Urothelium cell line (cell line): ENCODE data around the gene CES3.
A peak's percentile ranks its signal among the peaks of the same experiment; 100 is the strongest.

ENCODE experiments used
- DNase-seq: peaks from one replicate; pipeline ENCODE4 v3.0.0; 2011; ENCODE audit warnings: low spot score, mixed read lengths
- FAIRE-seq: peaks from 2 replicates; lab custom pipeline; 2011; peaks lifted over from hg19 to GRCh38; lab: Jason Lieb, UNC

The CES3 gene

GRCh38 chr16:67000384-67001351 is 39.6 kb downstream of the CES3 start:
- DNase-seq (no peak), FAIRE-seq (no peak)

- FAIRE-seq, result no peak
These were observed 40.7 kb downstream of the CES3 start for GRCh38 chr16:67001726-67002125.

GRCh38 chr16:67006930-67007658 is 46.0 kb downstream of the CES3 start:
- DNase-seq (no peak), FAIRE-seq (no peak)

More at GRCh38 chr16:67001726-67002125, 40.7 kb downstream of the CES3 start:
- no peak for DNase-seq

- FAIRE-seq (no peak), DNase-seq (no peak)
These were observed 48.1 kb downstream of the CES3 start for GRCh38 chr16:67009158-67009557.

- no peak for FAIRE-seq
- DNase-seq, result no peak
These were observed 50.2 kb downstream of the CES3 start for GRCh38 chr16:67011274-67011673.

- FAIRE-seq (no peak), DNase-seq (no peak)
These were observed 52.3 kb downstream of the CES3 start for GRCh38 chr16:67013233-67013822.

GRCh38 chr16:67013823-67014633 is 53.0 kb downstream of the CES3 start:
- FAIRE-seq, result peak; percentile 5

GRCh38 chr16:67014634-67015312 is 53.7 kb downstream of the CES3 start:
- no peak for DNase-seq
- FAIRE-seq, result no peak

More at GRCh38 chr16:67013823-67014633, 53.0 kb downstream of the CES3 start:
- DNase-seq, result peak; percentile 75

- FAIRE-seq (no peak), DNase-seq (no peak)
These were observed 54.3 kb downstream of the CES3 start for GRCh38 chr16:67015313-67015731.

- FAIRE-seq (no peak), DNase-seq (no peak)
These were observed 55.1 kb downstream of the CES3 start for GRCh38 chr16:67016143-67016542.

- DNase-seq, result no peak
- no peak for FAIRE-seq
These were observed 55.8 kb downstream of the CES3 start for GRCh38 chr16:67016681-67017420.

- DNase-seq, result no peak
- no peak for FAIRE-seq
These were observed 56.3 kb downstream of the CES3 start for GRCh38 chr16:67017421-67017750.

- FAIRE-seq (peak; percentile 62), DNase-seq (peak; percentile 86)
These were observed 56.9 kb downstream of the CES3 start for GRCh38 chr16:67017810-67018488.

- FAIRE-seq (no peak), DNase-seq (no peak)
These were observed 58.1 kb downstream of the CES3 start for GRCh38 chr16:67019171-67019570.

GRCh38 chr16:67021321-67021720 is 60.3 kb downstream of the CES3 start:
- FAIRE-seq, result no peak
- DNase-seq, result no peak

- FAIRE-seq (no peak), DNase-seq (no peak)
These were observed 61.6 kb downstream of the CES3 start for GRCh38 chr16:67022531-67023214.

- FAIRE-seq (no peak), DNase-seq (no peak)
These were observed 62.6 kb downstream of the CES3 start for GRCh38 chr16:67023689-67024088.
